ENCODE data around the gene CDCA8.

GRCh38 chr1:37718901-37719571 is 26.7 kb downstream of the CDCA8 start:
- TF ChIP-seq POLR2AphosphoS5 (IDR thresholded peaks at IDR 0.05; ENCODE audit: borderline replicate concordance, low read depth, low read length) (no peak), EZH2 (IDR thresholded peaks at IDR 0.05) (no peak)
